ENCODE measurements around the gene RPS14.
"Not testable (repeated sequence)": the region's sequence is repeated elsewhere in the genome, so short reads cannot be mapped to it uniquely, and the experiment has no call there.

DNA sequence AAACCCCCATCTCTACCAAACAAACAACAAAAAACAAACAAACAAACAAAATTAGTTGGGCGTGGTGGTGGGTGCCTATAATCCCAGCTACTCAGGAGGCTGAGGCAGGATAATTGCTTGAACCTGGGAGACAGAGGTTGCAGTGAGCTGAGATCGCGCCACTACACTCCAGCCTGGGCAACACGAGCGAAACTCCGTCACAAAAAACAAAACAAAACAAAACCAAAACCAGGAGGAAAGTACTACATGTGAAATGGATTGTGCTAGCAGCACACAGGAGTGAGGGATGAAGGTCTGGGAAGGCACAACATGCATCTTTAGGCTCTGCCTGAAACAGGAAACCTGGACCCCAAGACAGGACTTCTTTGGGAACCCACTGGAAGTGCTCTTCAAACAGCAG, 27.0 kb upstream of the RPS14 start:
- TF ChIP-seq, protein P1, sequence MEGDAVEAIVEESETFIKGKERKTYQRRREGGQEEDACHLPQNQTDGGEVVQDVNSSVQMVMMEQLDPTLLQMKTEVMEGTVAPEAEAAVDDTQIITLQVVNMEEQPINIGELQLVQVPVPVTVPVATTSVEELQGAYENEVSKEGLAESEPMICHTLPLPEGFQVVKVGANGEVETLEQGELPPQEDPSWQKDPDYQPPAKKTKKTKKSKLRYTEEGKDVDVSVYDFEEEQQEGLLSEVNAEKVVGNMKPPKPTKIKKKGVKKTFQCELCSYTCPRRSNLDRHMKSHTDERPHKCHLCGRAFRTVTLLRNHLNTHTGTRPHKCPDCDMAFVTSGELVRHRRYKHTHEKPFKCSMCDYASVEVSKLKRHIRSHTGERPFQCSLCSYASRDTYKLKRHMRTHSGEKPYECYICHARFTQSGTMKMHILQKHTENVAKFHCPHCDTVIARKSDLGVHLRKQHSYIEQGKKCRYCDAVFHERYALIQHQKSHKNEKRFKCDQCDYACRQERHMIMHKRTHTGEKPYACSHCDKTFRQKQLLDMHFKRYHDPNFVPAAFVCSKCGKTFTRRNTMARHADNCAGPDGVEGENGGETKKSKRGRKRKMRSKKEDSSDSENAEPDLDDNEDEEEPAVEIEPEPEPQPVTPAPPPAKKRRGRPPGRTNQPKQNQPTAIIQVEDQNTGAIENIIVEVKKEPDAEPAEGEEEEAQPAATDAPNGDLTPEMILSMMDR (conservative IDR thresholded peaks at IDR 0.05; ENCODE audit: low read depth, low read length), result not testable (repeated sequence)
- not testable (repeated sequence) for TF ChIP-seq RCOR1 (IDR thresholded peaks at IDR 0.05; ENCODE audit: insufficient replicate concordance, low read length); SMC3 (IDR thresholded peaks at IDR 0.05; ENCODE audit: low read depth, low read length); FOS (IDR thresholded peaks at IDR 0.05; ENCODE audit: low read depth, low read length); MAFK (IDR thresholded peaks at IDR 0.05; ENCODE audit: low read depth, low read length); POLR2A (IDR thresholded peaks at IDR 0.05; ENCODE audit: low read depth, low read length); RAD21 (IDR thresholded peaks at IDR 0.05; ENCODE audit: low read length); MXI1 (IDR thresholded peaks at IDR 0.05; ENCODE audit: borderline replicate concordance, low read depth, low read length)
- TF ChIP-seq, protein P2, sequence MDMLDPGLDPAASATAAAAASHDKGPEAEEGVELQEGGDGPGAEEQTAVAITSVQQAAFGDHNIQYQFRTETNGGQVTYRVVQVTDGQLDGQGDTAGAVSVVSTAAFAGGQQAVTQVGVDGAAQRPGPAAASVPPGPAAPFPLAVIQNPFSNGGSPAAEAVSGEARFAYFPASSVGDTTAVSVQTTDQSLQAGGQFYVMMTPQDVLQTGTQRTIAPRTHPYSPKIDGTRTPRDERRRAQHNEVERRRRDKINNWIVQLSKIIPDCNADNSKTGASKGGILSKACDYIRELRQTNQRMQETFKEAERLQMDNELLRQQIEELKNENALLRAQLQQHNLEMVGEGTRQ (IDR thresholded peaks at IDR 0.05; ENCODE audit: low read depth, low read length), result not testable (repeated sequence)
